Neural cell (in vitro differentiated cells): ENCODE measurements around the gene GPR65.

ENCODE experiments used
- EP300 ChIP-seq: fragments of 450-650 bp; conservative IDR thresholded peaks from 2 replicates; pipeline ENCODE4 v1.6.1; 2014; ENCODE audit warnings: antibody characterized with exemption, mild to moderate bottlenecking, moderate library complexity; ENCODE audit not compliant: poor library complexity, severe bottlenecking
- EZH2 ChIP-seq: fragments of 200-600, 300-800 bp; shearing (Covaris generic), sonication (generic); IDR thresholded peaks from 2 replicates; pipeline ENCODE4 v1.6.1; 2014; ENCODE audit warnings: antibody characterized with exemption, low read length, borderline replicate concordance, mild to moderate bottlenecking; ENCODE audit not compliant: insufficient read depth, poor library complexity, severe bottlenecking
- MXI1 ChIP-seq: fragments of 450-650 bp; conservative IDR thresholded peaks from 2 replicates; pipeline ENCODE4 v1.6.1; 2014; ENCODE audit warnings: antibody characterized with exemption, mild to moderate bottlenecking; ENCODE audit not compliant: poor library complexity, severe bottlenecking
- POLR2AphosphoS5 ChIP-seq: IDR thresholded peaks from 2 replicates; pipeline ENCODE4 v1.6.1; 2012
- RAD21 ChIP-seq: fragments of 450-650 bp; conservative IDR thresholded peaks from 2 replicates; pipeline ENCODE4 v1.6.1; 2014; ENCODE audit warnings: antibody characterized with exemption, mild to moderate bottlenecking, moderate library complexity
- SMC3 ChIP-seq: fragments of 450-650 bp; conservative IDR thresholded peaks from 2 replicates; pipeline ENCODE4 v1.6.1; 2014; ENCODE audit warnings: antibody characterized with exemption, mild to moderate bottlenecking, moderate library complexity; ENCODE audit not compliant: poor library complexity
- TAF1 ChIP-seq: IDR thresholded peaks from 2 replicates; pipeline ENCODE4 v1.6.1; 2012; ENCODE audit warnings: low read depth
- TF ChIP-seq, protein P1 (sequence below): fragments of 450-650 bp; IDR thresholded peaks from 2 replicates; pipeline ENCODE4 v1.5.1; 2014; ENCODE audit warnings: antibody characterized with exemption, mild to moderate bottlenecking, moderate library complexity; ENCODE audit not compliant: poor library complexity, severe bottlenecking
- TF ChIP-seq, protein P2 (sequence below): IDR thresholded peaks from 2 replicates; pipeline ENCODE4 v1.6.1; 2012; ENCODE audit warnings: borderline replicate concordance

DNA sequence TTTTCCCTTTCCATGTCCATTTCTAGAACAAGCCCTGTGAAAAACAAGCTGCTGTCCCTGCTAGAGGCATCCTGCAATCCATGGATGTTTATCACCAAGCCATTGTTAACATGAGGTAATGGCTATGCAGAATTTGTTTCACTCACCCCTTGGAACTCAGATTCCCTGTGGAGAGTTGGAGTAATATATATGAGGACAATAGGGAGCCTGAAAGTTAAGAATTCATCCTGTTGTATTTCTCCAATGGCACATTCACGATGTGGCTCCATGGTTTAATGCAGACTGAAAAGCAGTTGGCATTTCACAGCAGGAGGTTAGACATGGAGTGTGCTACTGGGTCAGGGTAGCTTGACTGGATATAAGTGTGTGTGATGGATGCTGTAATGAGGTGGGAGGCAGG, 32.4 kb downstream of the GPR65 start:
- TF ChIP-seq RAD21 (no peak), POLR2AphosphoS5 (no peak), EP300 (no peak), EZH2 (no peak), TAF1 (no peak), MXI1 (no peak), SMC3 (no peak)
- TF ChIP-seq, protein P1, sequence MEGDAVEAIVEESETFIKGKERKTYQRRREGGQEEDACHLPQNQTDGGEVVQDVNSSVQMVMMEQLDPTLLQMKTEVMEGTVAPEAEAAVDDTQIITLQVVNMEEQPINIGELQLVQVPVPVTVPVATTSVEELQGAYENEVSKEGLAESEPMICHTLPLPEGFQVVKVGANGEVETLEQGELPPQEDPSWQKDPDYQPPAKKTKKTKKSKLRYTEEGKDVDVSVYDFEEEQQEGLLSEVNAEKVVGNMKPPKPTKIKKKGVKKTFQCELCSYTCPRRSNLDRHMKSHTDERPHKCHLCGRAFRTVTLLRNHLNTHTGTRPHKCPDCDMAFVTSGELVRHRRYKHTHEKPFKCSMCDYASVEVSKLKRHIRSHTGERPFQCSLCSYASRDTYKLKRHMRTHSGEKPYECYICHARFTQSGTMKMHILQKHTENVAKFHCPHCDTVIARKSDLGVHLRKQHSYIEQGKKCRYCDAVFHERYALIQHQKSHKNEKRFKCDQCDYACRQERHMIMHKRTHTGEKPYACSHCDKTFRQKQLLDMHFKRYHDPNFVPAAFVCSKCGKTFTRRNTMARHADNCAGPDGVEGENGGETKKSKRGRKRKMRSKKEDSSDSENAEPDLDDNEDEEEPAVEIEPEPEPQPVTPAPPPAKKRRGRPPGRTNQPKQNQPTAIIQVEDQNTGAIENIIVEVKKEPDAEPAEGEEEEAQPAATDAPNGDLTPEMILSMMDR, result no peak
- TF ChIP-seq, protein P2, sequence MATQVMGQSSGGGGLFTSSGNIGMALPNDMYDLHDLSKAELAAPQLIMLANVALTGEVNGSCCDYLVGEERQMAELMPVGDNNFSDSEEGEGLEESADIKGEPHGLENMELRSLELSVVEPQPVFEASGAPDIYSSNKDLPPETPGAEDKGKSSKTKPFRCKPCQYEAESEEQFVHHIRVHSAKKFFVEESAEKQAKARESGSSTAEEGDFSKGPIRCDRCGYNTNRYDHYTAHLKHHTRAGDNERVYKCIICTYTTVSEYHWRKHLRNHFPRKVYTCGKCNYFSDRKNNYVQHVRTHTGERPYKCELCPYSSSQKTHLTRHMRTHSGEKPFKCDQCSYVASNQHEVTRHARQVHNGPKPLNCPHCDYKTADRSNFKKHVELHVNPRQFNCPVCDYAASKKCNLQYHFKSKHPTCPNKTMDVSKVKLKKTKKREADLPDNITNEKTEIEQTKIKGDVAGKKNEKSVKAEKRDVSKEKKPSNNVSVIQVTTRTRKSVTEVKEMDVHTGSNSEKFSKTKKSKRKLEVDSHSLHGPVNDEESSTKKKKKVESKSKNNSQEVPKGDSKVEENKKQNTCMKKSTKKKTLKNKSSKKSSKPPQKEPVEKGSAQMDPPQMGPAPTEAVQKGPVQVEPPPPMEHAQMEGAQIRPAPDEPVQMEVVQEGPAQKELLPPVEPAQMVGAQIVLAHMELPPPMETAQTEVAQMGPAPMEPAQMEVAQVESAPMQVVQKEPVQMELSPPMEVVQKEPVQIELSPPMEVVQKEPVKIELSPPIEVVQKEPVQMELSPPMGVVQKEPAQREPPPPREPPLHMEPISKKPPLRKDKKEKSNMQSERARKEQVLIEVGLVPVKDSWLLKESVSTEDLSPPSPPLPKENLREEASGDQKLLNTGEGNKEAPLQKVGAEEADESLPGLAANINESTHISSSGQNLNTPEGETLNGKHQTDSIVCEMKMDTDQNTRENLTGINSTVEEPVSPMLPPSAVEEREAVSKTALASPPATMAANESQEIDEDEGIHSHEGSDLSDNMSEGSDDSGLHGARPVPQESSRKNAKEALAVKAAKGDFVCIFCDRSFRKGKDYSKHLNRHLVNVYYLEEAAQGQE, result no peak
